GM19193 (cell line): ENCODE measurements around the gene CHST15.

Source experiments
- POLR2A ChIP-seq: IDR thresholded peaks from 4 replicates; pipeline ENCODE4 v1.6.1; 2011; ENCODE audit not compliant: insufficient read depth, insufficient read length; ENCODE audit errors: extremely low read depth

CHST15 gene

DNA sequence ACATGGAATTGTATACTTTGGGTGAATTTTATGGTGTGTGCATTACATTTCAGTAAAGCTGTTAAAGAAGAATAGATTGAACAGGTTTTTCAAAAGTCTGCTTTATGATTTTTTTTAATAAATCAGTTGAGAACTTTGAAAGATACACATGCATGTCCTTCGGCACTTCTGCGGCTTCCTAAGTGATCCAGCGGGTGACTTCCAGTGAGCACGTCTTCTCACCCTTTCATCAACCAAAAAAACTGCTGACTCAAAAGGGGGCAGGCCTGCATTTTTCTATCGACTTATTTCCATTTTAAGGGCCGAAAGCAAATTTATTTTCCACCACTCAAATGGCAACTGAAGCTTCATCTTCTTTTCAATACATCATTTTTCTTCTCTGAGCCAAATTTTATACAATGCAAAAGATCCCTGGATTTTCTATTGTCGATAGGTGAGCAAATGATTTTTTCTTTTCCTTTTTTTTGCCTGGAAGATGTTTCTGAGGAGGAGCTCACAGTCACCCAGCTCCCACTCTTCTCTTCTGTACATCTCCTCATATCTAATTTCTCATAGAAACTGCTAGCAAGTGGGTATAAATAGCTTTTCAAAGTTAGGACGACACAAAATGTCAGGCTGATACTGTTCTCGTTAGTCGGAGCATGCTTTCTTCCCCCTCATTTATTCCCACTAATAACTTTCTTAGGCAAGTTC is 10.2 kb downstream of the CHST15 start:
- TF ChIP-seq POLR2A = no peak

DNA sequence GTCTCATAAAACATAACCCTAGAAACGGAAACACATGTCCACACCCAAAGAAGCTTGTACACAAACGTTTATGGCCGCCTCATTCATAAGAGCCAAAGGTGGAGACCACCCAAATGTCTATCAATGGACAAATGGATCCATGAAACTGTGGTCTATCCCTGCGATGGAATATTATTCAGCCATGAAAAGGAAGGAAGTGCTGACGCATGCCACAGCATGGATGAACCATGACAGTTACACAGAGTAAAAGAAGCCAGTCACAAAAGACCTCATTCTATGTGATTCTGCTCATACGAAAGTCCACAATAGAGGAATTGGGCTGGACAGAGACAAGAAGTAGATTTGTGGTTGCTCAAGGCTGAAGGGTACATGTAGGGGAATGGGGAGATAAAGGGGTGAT is 10.8 kb downstream of the CHST15 start:
- TF ChIP-seq POLR2A = no peak

DNA sequence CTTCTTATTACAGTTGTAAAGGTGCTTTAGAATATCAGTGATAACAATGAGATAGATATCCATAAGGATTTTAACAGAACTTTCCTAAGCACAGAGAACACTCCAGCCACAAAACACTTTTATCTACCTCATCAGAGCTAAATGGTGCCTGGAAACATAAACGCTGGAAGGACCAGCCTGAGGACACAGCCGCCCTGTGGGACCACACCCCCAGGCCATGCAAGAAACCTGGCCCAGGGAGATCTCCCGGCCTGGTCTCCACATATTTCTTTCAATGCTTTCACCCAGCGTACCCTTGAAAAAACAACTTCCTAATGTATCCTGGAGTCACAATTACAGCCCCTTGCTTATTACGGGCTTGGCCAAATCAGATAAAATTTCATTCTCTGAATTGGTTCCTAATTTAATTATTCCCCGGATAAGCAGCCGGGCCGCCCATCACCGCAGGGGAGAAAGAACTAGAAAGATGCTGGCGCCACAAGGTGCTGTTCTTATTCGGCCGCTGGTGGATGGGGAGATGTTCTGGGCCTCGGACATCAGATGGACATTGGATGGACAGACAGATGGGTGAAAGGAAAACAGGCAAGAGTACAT is 11.8 kb downstream of the CHST15 start:
- no peak for TF ChIP-seq POLR2A

DNA sequence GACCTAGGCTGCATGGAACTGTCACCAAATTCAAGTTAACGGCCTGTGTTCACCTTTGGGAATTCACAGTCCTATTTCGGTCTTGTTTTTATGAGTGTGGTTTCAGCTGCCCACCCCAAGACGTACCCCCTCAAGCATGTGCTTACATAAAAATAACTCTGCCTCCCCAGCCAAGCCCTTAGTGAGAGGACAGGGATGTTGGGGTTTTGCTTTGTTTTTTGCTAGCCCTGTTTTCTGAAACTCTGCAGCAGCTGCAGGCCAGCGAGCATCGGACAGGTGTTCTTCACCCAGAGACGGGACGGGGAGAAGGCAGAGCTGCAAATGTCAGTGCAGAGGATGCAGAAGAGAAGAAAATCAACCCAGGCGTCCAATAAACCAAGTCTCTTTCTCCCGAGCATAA is 13.5 kb downstream of the CHST15 start:
- TF ChIP-seq POLR2A = no peak

DNA sequence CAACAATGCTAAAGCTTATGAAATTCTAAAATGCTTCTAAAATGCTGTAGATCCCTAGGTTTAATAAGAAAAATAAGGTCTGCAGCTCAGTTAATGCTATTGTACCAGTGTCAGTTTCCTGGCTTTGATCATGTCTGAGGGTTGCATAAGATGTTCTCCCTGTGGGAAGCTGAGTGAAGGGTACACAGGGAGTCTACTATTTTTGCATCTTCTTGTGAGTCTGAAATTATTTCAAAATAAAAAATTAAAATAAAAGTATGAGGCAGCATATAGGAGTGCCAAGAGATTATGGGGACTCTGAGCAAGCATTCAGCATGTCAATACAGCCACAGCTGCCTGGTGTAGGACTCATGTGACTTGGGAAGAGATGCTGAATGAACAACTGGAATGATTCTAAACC is 14.7 kb downstream of the CHST15 start:
- TF ChIP-seq POLR2A = no peak

DNA sequence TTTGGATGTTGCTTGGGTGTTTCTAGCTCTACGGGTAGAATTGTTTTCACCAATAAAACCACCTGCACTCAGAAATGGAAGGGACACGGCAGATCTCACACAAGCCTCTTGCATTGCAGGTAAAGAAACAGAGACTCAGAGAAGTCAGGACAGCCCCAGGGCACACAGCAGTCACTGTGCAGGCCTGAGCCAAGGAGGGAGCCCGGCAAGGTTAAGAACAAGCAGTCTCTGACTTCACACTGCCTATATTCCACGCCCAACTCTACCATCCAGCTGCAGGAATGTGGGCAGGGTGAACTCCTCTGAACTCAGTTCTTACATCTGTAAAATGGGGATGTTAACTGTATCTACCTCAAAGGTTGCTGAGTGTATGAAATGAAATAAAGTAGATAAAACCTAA is 15.4 kb downstream of the CHST15 start:
- no peak for TF ChIP-seq POLR2A

DNA sequence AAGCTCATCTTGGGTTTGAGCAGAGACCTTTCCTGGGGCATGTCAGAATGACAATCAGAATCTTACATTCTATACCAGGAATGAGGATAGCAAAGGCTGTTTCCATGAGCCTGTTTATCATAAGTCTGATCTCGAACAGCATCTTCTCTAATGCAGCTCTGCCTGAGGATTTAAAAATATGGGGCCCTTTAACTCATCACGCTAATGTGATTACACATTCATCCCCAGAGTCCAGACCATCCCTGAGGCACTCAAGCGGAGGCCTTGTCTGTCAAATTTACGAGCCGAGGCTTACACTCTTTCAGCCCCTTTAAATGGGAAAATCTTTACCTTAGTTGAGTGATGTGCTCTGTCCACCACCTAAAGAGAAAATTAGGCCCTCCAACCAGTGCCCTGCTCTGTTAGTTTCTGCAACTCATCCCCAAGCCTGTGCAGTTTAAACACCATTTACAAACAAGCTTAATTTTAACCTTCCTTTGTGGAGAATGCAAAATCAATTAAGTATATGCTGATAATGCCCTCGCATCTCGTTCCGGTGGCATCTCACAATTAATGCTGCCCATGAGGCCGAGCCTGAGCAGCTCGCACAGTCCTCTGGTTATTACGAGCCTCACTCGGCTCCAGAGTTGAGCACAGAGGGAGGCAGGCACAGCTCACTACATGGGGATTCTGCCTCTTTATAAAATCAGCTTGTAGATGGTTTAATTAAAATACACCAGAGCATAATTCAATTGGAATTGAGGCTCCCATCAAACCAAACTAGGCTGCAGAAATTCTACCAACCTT is 16.0 kb downstream of the CHST15 start:
- no peak for TF ChIP-seq POLR2A

DNA sequence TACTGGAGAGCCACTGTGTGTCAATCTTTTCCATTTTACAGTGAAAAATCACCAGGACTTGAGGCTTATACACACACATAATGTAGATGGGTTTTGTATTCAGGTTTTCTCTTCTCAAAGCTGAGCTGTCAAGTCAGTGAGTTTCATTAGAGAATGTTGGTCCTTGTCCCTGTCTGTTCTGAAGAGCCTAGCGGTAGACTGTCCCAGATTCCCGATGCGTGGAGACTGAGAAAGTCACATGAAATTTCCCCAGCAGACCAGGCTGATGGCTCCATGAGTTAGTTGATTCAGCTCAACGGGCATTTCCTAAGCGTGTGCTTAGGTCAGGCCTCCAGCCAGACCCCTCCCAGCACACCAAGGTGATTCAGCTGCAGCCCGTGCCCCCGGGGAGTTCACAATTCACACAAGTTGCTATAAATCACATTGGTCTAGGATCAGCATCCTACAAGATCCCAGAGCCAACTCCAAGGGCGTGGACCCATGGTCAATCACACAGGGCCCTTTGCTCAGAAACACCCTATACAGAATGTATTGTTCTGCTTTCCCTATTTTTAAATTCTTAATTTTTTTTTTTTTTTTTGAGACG is 17.2 kb downstream of the CHST15 start:
- no peak for TF ChIP-seq POLR2A

DNA sequence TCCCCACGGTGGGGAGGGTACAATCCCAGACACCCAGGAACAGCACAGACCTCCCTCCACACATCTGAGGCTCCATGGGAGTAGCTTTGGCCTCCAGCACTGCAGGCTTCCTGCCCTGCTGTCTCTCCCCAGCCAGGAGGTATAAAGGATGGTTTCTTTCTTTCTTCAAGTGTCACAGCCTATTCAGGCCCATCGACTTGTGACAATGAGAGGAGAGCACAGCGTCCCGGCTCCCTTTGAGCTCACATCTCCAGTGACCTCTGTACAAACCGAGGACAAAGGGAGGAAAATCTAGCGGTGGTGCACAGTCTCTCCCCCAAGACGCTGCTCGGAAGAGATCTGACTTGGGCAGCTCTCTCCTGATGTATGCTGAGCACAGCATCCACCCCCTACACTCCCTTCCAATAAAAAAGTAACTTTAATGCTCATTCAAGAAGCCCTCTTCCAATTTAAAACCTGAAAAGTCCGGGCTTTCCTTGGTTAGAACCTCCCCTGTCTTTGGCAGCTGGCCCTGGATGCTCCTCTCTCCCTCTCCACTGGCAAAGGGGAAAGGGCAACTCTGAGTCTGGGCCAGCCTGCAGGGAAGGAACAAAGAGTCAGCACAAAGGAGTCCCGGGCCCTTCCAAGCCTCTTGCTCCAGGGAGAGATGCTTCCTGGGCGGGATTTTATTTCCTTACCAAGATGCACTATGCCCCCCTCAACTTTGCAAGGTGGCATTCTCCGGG is 18.0 kb downstream of the CHST15 start:
- TF ChIP-seq POLR2A = no peak

DNA sequence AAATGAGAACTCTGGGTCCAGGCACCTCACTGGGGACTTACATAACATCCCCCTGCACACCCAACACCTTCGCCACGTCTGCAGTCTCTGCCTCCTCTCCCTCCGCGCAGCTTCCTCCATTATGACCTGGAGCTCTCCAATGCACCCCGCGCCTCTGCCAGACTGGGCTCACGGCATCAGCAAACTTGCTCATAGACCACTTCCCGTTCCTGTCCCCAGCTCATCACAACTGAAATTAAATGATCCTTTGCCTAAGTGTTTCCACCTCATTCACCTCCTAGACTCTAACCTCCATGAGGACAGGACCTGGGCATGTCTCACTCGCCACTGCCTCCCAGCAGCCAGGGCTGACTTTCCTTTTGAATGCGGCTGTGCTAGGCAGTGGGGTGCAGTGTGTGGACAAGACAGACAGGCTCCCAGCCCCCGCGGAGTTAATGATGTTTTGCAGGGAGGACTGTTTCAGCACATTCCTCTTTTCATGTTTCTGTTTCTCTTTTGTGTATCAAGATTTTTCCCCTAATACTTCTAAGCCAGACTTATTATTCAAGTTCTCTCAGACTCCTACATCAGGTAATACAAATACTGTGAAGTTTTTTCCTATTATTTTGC is 18.8 kb downstream of the CHST15 start:
- TF ChIP-seq POLR2A = no peak

DNA sequence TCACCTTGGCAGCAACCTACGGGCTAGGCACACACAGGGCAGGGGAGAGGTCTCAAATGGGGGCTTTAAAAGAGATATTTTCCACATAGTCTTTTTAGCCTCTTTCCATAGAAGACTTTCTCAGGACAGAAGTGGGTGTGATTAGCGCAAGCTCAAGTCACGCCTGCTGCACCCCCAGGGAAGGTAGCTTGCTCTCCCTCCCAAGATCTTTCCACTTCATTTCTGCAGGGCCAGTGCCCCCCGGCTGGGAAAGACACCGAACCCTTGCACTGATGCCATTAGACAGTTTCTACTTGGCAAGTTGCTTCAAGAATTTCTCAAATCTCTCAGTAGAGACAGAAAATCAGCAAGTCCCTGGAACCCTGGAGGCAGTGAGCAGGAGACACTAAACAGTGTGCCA is 19.4 kb downstream of the CHST15 start:
- TF ChIP-seq POLR2A = no peak

DNA sequence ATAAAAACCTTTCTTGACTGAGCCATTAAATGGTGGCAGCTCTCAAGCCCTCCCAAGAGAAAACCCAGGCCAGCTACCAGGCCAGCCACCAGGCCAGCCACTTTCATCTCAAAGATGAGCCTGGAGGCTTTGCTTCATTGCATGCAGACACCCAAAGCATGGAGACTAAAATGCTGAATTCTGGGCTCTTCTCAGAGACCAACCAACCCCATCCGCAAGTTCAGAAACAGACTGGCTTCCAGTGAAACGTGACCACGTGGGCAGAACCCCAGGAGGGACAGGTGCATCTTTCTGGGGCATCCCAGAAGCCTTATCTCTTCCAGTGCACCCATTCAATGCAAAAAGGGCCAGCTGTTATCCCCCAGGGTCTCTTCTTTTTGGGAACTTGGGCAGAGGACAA is 20.9 kb downstream of the CHST15 start:
- TF ChIP-seq POLR2A = no peak

DNA sequence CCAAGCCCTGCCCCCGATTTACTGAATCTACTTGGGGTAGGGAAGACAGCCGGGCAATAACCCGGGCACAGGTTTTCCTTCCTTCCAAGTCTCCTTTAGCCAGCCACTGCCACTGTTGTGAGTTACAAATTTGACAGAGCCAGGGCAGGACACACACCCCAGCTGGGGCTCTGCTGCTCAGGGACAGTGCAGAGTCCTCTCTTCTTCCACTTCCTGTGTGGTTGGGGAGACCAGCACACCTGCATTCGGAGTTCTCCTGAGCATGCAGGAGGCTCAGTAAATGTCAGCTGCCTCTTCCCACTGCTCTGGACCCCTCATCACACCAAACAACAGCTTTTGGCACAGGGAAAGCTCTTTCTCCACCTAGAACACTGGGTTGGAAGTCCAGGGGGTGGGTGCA is 21.3 kb downstream of the CHST15 start:
- TF ChIP-seq POLR2A = no peak

DNA sequence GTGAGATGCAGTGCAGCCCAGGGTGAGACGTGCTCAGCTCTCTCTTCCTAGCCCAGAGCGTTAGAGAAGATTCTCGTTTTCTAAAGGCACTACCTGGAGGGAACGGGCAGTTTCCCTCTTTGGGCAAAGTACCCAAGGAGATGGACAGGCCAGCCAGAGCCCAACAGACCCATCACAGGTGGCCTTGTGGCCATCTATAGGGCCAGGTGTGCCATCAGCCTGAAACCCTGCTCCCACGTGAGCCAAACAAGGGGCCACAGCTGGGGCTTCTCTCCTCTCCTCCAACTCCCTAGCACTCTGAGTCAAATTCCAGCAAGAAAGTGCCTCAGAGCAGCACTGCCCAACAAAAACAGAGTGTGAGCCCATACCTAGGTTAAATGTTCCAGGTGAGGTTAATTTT is 22.3 kb downstream of the CHST15 start:
- no peak for TF ChIP-seq POLR2A

DNA sequence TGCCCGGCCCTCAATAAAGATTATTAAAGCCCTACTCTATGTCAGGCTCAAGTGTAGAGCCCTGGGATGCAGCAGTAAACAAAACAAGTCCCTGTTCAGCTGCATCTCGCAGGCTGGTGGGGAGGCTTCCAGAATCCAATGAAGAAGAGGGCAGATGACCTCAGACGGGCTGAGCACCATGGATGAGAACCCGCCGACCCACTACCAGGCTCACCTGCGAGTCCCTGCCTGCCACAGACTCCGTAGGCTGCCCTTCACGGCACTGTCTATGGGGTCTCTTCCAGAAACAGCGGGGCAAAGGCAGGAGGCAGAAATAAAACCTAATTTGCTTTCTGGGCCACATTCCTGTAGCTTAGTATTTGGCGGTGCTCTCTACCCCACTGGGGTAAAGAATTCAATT is 22.7 kb downstream of the CHST15 start:
- no peak for TF ChIP-seq POLR2A
